Measurements from ENCODE around the gene TPX2. TPM values are rescaled to one million over a fixed set of nuclear protein-coding genes. Genes with fewer than 3 reads are reported as not detected.
"Not testable (repeated sequence)": the region's sequence is repeated elsewhere in the genome, so short reads cannot be mapped to it uniquely, and the experiment has no call there.

TPX2 gene
- total RNA-seq, 4 donors from 2014 or later = 0.21 to 2.7 (median 0.40) TPM

DNA sequence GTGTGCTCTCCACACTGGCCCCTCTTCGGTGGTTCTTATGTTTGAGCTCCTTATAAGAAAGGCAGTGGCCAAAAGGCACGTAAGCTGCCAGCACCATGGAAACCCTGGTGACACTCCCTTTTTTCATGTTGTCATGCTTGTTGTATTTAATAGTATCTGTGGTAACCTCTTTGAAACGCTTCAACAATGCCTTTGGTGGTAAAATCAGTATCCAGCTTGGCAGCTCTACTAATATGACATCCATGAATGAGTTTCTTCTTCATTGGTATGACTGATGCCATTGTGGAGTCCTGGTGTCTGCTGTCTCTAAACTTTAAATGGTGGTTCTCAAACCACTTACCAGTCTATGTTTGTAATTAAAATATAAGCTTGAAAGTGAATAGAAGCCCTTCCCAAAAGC lies 69.4 kb downstream of the TPX2 start:
- DNase-seq (ENCODE audit: low spot score in 2 of 2) = no peak
- Histone ChIP-seq H3K36me3 (no peaks in the 10 kb centered on the region), H3K27me3 (no peaks in the 10 kb centered on the region), H3K9me3 (no peaks in the 10 kb centered on the region), H3K4me1 (peaks cover 0 to 15% (median 0%) of the 10 kb centered on the region in 4 donors), H3K27ac (no peak overlapping the region), H3K4me3 (no peak overlapping the region)
- TF ChIP-seq, protein P1, sequence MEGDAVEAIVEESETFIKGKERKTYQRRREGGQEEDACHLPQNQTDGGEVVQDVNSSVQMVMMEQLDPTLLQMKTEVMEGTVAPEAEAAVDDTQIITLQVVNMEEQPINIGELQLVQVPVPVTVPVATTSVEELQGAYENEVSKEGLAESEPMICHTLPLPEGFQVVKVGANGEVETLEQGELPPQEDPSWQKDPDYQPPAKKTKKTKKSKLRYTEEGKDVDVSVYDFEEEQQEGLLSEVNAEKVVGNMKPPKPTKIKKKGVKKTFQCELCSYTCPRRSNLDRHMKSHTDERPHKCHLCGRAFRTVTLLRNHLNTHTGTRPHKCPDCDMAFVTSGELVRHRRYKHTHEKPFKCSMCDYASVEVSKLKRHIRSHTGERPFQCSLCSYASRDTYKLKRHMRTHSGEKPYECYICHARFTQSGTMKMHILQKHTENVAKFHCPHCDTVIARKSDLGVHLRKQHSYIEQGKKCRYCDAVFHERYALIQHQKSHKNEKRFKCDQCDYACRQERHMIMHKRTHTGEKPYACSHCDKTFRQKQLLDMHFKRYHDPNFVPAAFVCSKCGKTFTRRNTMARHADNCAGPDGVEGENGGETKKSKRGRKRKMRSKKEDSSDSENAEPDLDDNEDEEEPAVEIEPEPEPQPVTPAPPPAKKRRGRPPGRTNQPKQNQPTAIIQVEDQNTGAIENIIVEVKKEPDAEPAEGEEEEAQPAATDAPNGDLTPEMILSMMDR (IDR thresholded peaks at IDR 0.05) = no peak
- no peak for TF ChIP-seq POLR2A (IDR thresholded peaks at IDR 0.05)
- no peak for TF ChIP-seq EP300 (IDR thresholded peaks at IDR 0.05)
- 73 to 75% methylated on average over 3 of the region's 3 CpGs for WGBS, 2 donors

DNA sequence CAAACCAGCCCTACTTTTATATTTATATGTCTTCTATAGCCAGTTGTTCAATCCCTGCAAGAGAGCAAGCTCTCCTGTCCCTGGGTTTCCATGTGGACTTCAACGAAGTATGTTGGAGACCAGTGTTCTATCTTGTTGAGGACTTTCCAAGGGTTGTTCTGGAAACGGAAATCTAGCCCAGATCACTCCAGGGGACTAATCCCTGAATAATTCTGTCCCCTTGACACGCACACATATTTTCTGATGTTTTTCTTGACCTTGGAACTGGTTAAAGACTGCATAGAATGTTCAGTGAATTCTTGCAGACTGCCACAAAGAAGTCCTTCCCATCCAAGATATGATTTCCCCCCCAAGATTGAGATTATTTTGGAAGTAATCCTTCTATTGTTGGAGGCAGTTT lies 70.6 kb downstream of the TPX2 start:
- H3K36me3 ChIP-seq = no peaks in the 10 kb centered on the region
- H3K9me3 ChIP-seq = no peaks in the 10 kb centered on the region
- peak overlapping the region in 1 of 4 donors; percentile 60 for H3K27ac ChIP-seq
- H3K27me3 ChIP-seq = no peaks in the 10 kb centered on the region
- TF ChIP-seq, protein P1 (IDR thresholded peaks at IDR 0.05) = no peak
- TF ChIP-seq EP300 (IDR thresholded peaks at IDR 0.05) = no peak
- no peak for TF ChIP-seq POLR2A (IDR thresholded peaks at IDR 0.05)
- peaks cover 0 to 15% (median 0%) of the 10 kb centered on the region in 4 donors for H3K4me1 ChIP-seq
- no peak overlapping the region for H3K4me3 ChIP-seq
- 46 to 60% methylated on average over 3 of the region's 3 CpGs for WGBS, 2 donors
- no peak for DNase-seq (ENCODE audit: low spot score in 2 of 2)

DNA sequence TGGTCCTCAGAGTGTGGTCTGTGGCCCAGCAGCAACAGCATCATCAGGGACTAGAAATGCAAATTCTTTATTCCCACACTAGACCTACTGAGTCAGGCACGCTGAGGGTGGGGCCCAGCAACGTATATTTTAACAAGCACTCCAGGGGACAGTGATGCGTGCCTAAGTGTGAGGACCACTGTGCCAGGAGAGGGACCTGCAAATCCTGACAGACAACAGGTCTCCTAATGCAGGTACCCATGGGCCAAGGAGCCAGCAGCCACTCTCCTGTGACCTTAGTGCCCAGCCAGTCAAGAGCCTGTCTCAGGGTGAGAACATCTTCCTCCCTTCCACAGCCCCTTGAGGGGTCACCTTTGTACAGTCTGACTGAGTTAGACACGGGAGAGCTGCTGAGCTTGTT lies 72.1 kb downstream of the TPX2 start:
- H3K27ac ChIP-seq = peak overlapping the region in 1 of 4 donors; percentile 62
- no peak for DNase-seq (ENCODE audit: low spot score in 2 of 2)
- WGBS, 2 donors = 79 to 91% methylated on average over 4 of the region's 4 CpGs

DNA sequence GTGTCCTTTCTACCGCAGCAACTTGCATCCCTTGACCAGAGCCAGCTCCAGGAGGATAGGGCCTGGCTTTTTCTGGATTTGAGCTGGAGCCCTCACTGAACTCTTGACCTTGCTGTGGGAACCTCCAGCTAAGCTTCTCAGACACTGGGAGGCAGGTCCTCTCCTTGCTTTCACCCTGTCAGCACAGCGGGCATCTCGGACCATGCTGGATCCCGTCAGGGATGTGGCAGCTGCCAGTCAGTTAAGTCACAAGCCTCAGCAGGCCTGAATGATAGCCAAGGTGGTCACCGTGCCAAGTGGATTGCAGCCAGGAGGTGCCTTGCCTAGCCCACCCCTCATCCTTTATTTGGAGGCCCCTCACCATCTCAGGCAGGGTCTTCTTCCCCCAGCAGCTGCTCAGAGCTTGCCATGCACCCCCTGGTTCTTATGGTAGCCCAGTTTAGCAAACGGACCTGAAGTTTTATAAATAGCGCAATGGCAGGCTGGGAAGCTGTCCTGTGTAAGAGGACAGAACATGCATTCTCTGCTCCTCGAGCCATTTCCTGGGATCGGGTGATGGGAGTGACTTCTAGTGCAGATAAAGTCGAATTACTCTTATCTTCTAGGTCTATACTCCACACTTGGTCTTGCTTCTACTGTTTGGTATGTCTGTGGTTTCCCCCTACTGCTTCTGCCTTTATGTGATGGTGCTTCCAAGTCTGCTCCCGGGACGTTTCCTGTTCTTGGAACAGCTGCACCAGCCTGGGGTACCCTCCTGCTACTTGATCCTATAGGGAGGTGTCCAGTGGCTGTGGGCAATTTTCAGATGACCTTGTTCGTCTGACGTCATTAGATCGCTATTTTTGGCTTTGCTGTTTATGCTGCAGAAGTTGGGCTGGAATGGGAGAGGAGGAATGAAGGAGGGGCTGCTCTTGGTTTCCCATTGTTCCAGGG lies 73.0 kb downstream of the TPX2 start:
- TF ChIP-seq EP300 (IDR thresholded peaks at IDR 0.05) (no peak), POLR2A (IDR thresholded peaks at IDR 0.05) (no peak)
- TF ChIP-seq, protein P1 (IDR thresholded peaks at IDR 0.05) = no peak
- H3K36me3 ChIP-seq = no peaks in the 10 kb centered on the region
- H3K27ac ChIP-seq = peak overlapping the region in 2 of 4 donors; percentile 2 to 62
- no peak overlapping the region for H3K4me3 ChIP-seq
- H3K9me3 ChIP-seq = no peaks in the 10 kb centered on the region
- no peaks in the 10 kb centered on the region for H3K27me3 ChIP-seq
- H3K4me1 ChIP-seq = peaks cover 0 to 27% (median 0%) of the 10 kb centered on the region in 4 donors
- 44 to 53% methylated on average over 15 of the region's 15 CpGs for WGBS, 2 donors
- no peak for DNase-seq (ENCODE audit: low spot score in 2 of 2)

More for the DNA sequence above, 72.1 kb downstream of the TPX2 start:
- Histone ChIP-seq H3K36me3 (no peaks in the 10 kb centered on the region), H3K4me1 (peaks cover 0 to 27% (median 0%) of the 10 kb centered on the region in 4 donors), H3K4me3 (no peak overlapping the region), H3K27me3 (no peaks in the 10 kb centered on the region), H3K9me3 (no peaks in the 10 kb centered on the region)
- TF ChIP-seq EP300 (IDR thresholded peaks at IDR 0.05) (no peak), POLR2A (IDR thresholded peaks at IDR 0.05) (no peak)
- TF ChIP-seq, protein P1 (IDR thresholded peaks at IDR 0.05) = no peak

DNA sequence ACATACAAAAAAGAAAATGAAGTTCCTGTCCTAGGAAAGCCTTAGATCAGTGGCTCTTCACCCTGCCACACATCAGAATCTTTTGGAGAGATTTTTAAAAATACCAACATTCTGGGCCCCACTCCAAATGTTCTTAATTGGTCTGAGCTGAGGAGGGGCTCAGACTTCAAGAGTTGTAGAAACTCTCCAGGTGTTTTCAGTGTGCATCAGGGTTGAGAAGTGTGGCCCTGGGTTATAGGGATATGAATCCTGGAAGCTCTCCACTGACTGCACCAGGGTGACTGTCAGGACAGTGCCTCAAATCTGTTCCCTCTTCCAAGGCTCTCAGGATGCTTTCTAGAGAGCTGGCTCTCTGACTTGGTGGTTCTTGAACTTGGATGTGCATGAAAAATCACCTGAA lies 74.5 kb downstream of the TPX2 start:
- TF ChIP-seq, protein P1 (IDR thresholded peaks at IDR 0.05) = no peak
- no peak for TF ChIP-seq POLR2A (IDR thresholded peaks at IDR 0.05)
- TF ChIP-seq EP300 (IDR thresholded peaks at IDR 0.05) = no peak
- Histone ChIP-seq H3K9me3 (no peaks in the 10 kb centered on the region), H3K36me3 (no peaks in the 10 kb centered on the region), H3K27ac (no peak overlapping the region), H3K4me3 (no peak overlapping the region), H3K4me1 (peaks cover 0 to 27% (median 0%) of the 10 kb centered on the region in 4 donors), H3K27me3 (no peaks in the 10 kb centered on the region)
- DNase-seq (ENCODE audit: low spot score in 2 of 2) = no peak

DNA sequence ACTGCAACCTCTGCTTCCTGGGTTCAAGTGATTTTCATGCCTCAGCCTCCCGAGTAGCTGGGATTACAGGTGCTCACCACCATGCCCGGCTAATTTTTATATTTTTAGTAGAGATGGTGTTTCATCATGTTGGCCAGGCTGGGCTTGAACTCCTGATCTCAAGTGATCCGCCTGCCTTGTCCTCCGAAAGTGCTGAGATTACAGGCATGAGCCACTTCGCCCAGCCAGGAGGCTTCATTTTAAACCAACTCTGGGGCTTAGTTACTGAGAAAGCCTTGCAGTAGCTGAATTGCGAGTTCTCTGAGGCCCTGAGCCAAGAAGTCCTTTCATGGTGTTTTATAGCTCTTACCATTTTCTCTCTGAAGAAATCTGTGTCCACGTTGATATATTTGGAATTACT lies 75.1 kb downstream of the TPX2 start:
- not testable (repeated sequence) for DNase-seq (ENCODE audit: low spot score in 2 of 2); H3K27me3 ChIP-seq; H3K9me3 ChIP-seq; H3K4me3 ChIP-seq; H3K27ac ChIP-seq; H3K36me3 ChIP-seq
- H3K4me1 ChIP-seq = peaks cover 0 to 27% (median 0%) of the 10 kb centered on the region in 4 donors
- 83 to 87% methylated on average over 7 of the region's 7 CpGs for WGBS, 2 donors
